LNCaP clone FGC (cell line): ENCODE results near the gene PCMT1.

Source experiments
- DNase-seq: peaks from one replicate; pipeline ENCODE4 v3.0.0-alpha.2; 2011; ENCODE audit warnings: low read depth
- H3K4me3 ChIP-seq: 2 replicates; pipeline ENCODE4 v1.5.1; 2011; ENCODE audit warnings: mild to moderate bottlenecking, low read depth, low read length, control low read depth
- CTCF ChIP-seq: IDR thresholded peaks from 2 replicates; pipeline ENCODE4 v1.5.1; 2012; ENCODE audit warnings: mild to moderate bottlenecking; ENCODE audit not compliant: control insufficient read depth, insufficient read depth; ENCODE audit errors: extremely low read depth

PCMT1 gene

GRCh38 chr6:149813351-149813750 is 63.8 kb downstream of the PCMT1 start:
- no peak for TF ChIP-seq CTCF
- H3K4me3 ChIP-seq = no peak overlapping the region
- DNase-seq = no peak

- DNase-seq = no peak
- TF ChIP-seq CTCF = no peak
- no peak overlapping the region for H3K4me3 ChIP-seq
These were observed 66.2 kb downstream of the PCMT1 start for GRCh38 chr6:149815788-149816187.

- H3K4me3 ChIP-seq = no peak overlapping the region
- DNase-seq = no peak
- peak; percentile 17; the same call in 1 of the 2 replicates for TF ChIP-seq CTCF
These were observed 71.0 kb downstream of the PCMT1 start for GRCh38 chr6:149820506-149820905.

- no peak overlapping the region for H3K4me3 ChIP-seq
- DNase-seq = no peak
- TF ChIP-seq CTCF = no peak
These were observed 72.0 kb downstream of the PCMT1 start for GRCh38 chr6:149821492-149821891.

GRCh38 chr6:149823013-149823412 is 73.5 kb downstream of the PCMT1 start:
- no peak for DNase-seq
- TF ChIP-seq CTCF = no peak
- no peak overlapping the region for H3K4me3 ChIP-seq

- no peak overlapping the region for H3K4me3 ChIP-seq
- no peak for TF ChIP-seq CTCF
- DNase-seq = no peak
These were observed 75.8 kb downstream of the PCMT1 start for GRCh38 chr6:149825292-149825691.

- DNase-seq = no peak
- H3K4me3 ChIP-seq = no peak overlapping the region
- TF ChIP-seq CTCF = no peak
These were observed 81.3 kb downstream of the PCMT1 start for GRCh38 chr6:149830731-149831307.
